ENCODE results near the gene CBLN3.

The CBLN3 gene

DNA sequence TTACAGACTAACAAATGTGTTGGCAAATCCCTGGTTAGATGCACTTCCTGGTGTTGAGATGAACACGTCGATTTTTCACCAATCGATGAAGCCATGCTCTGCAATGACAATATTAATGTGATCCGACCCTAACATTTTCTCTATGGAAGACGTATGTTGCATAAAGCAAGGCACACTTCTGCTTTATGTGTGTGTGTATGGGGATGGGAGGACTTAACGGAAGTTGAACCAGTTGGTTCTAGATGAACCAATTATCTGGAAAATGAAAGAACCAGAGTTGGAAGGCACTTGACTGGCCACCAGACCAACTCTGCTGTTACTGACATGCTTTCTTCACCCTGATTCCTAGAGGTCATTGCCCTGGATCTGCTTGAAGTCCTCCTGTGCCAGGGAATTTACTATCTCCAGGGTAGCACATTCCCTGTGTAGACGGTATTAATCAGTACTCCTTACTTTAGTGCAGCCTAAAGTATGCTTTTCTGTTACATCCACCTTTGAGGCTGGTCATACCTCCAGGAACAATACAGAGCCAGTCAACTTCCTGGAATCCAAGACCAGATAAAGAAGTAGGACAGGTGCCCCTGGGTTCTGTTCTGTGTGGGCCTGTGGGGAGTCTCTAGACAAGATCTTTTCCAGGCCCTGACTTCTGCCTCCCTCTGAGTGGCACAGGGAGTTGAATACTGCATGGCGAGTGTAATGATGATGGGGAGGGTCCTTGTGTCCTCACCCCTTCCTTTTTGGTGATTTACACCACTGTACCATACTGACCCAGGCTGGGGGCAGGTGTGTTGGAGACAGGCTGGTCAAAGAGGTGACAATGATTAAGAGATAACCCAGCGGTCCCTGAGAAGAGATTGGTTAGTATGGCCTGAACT, 9.0 kb upstream of the CBLN3 start:
- no peak for DNase-seq

DNA sequence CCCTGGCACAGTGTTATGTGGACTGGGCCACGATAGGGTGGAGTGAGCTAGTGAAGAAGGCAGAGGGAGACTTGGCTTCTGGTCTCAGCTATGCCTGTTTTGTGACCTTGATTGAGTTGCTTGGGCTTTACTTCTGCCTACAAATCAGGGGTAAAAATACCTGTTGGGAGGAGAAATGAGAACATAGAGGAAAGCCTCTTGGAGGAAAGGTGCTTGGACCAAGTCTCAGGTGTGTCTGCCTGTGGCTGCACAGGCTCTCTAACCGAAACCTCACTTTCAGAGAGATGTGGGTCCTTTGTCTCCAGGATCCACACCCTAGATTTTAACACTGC, 8.2 kb upstream of the CBLN3 start:
- no peak for DNase-seq

DNA sequence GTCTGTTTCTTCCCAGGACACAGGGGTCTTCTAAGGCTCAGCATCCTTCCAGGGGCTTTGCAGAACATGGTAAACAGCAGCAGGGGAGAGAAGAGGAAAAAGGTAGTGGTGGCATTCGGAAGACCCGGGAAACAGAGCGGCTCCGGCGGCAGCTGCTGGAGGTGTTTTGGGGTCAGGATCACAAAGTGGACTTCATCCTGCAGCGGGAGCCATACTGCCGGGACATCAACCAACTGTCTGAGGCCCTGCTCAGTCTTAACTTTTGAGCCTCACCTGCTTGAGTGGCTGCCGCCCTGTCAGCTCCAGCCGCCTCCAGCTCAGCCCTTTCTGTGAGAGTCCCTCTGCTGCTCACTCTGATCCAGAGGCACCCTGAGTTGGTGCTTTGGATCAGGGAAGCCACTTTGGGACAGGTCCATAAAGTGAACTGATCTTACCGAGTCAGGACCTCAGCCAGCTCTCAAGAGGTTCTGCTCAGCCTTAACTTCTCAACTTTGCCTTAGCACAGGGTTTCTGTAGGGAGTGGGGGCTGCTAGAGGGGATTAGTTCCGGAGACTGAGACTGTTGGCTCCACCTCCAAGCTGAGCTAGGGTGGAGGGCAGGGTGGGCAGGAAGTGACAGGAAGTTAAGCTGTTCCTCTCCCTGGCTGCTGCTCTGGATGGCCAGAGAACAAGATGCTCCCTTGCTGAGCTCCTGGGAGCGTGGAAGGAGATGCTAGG, 7.7 kb upstream of the CBLN3 start:
- no peak for DNase-seq

DNA sequence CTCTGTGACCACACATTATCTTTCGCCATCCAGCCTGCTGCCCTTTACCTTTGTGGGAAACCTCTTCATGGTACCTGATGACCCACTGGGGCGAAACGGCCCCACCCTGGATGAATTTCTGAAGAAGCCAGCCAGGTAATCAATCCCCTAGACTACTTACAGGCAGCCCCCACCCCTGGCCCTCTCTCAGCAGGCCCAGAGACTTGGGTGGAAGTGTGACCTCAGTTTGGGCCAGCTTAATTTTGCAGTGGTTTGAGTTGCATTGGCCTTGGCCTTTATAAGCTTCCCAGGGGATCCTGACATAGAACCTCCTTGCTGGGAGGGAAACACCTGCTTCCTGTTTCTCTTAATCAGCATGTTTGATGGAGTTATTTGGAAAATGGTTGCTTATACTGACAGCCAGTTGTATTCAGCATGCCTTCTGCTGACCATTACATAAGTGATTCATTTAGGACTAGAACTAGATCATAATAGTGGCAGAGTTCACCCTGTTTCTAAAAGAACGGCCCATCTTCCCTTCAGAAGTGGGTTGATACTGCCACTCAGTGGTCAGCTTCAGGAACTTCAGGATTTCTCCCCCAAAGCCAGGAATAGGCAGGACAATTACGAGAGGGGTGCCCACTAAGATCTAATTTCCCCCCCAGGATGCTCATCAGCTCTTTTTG, 7.0 kb upstream of the CBLN3 start:
- peak; percentile 82 for DNase-seq

- DNase-seq, result peak; percentile 31
Observed at GRCh38 chr14:24435998-24436354, 6.5 kb upstream of the CBLN3 start.

DNA sequence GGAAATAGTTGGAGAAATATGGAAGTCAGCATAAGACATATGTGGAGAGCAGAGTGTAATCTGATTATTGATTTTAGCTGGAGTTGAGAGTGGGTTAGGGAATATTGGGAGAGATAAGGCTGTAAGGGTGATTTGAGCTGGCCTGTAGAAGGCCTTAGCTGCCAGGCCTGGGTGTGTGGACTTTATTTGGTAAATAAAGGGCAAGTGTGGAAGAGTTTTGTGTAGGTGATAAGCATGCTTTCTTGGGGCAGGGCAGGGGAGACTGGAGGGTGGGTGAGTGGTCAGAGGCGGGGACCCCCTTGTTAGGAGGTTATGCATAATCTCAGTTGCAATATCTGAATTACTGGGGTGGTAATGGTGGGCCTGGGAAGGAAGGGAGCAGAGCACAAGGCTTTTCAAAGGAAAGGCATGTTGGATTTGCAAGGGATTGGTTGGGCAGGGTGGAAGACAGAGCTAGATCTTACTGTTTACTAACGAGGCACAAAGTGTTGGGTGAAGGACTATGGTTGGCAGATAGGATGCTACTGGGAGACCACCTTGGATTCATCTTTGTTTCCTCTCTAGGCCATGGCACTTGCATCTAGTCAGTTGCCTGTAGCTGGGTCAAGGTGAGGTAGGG, 5.8 kb upstream of the CBLN3 start:
- DNase-seq, result no peak

- DNase-seq, result no peak
Observed at GRCh38 chr14:24434676-24435075, 5.2 kb upstream of the CBLN3 start.

DNA sequence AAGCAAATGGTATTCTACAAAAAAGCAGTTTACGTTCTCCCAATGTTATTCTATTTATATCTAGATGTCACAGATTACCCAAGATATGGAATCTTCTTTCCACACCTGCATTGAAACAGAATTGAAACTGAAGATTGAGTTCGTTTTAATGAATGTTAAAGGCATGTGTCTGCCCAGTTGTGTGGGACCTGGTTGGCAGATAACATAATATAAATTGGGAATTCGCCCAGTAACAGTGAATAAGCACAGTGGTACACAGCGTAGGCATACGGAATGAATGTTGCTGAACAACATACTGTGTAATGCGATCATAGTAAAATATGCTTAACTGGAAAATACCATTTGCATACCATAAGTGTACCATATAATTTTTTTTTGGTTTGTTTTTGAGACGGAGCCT, 4.6 kb upstream of the CBLN3 start:
- DNase-seq, result no peak

DNA sequence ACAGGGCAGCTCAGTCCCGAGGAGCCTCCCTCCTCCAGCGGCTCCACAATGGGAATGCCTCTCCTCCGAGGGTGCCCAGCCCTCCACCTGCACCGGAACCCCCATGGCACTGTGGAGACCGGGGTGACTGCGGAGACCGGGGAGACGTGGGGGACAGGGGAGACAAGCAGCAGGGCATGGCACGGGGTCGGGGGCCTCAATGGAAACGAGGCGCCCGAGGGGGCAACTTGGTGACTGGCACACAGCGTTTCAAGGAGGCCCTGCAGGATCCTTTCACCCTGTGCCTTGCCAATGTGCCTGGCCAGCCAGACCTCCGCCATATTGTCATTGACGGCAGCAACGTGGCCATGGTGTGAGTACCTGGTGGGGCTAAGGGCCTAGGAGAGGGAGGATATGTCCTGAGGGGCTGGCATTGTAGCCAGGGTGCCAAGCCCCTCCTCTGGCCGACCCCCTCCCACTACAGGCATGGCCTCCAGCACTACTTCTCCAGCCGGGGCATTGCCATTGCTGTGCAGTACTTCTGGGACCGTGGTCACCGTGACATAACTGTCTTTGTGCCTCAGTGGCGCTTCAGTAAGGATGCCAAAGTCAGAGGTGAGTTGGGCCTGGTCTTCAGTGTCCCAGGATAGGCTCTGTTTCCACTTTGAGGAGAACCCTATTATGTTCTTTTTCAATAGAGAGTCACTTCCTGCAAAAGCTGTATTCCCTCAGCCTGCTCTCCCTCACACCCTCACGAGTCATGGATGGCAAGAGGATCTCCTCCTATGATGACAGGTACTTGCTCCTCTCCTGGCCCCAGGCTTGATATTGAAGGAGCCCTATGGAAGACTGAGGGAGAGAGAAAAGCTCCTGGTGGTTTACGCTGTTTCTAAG, 3.0 kb upstream of the CBLN3 start:
- no peak for DNase-seq

GRCh38 chr14:24431569-24432258, 2.2 kb upstream of the CBLN3 start:
- peak; percentile 94 for DNase-seq

- DNase-seq, result no peak
Observed at GRCh38 chr14:24430682-24431568, 1.5 kb upstream of the CBLN3 start.

DNA sequence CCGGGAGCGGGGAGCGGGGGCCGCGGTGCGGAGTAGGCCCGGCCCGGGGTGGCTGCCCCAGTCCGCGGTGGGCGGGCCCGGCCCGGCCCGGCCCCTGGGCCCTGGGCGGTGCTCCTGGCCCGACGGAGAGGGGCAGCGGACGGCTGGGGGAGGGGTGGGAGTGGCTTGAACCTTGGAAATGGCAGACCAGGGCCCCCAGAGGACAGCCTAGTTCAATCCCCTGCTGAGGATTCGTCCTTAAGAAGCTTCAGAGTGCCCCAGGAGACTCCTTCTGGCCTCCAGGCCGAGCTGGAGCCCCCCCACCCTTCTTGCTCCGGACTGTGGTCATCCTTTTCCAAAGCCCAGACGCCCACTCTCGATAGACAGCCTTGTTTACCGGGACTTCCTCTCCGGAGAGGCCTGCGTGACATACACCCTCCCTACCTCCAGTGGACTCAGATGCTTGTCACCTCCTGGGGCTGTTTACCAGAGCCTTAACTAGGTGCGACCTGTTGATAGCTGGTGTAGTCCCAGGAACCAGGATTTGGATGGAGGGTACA, 744 bp upstream of the CBLN3 start:
- peak; percentile 80 for DNase-seq

- DNase-seq, result no peak
Observed at GRCh38 chr14:24428628-24429394, 657 bp downstream of the CBLN3 start.

GRCh38 chr14:24427537-24428508, 1.6 kb downstream of the CBLN3 start:
- no peak for DNase-seq

DNA sequence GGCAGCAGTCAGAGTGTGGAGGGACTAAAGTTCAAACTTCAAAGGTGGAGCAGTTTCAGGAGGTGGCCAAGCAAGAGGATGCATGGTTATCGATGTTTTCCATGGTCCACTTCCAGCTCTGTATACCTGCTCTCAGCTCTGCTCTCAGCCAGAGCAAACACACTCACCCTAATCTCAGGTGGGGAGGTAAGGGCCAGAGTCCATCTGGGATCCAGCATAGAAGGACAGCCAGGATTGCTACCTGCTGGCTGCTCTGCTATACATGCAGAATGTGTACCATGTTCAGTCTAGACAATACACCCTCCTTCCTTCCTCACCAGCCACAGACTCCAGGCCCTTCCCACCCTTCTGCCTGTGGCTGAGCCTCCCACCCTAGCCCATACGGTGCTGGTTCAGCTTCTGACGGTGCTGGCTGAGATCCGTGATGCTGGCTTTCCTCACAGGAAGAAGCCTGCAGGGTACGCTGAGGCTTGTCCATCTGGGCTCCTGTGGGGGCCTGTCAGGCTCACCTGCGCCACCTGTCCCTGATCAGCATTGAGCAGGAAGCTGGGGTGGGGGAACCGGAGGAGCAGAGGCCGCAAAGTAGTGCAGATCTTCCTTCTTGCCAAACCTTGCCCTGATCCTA, 2.4 kb downstream of the CBLN3 start:
- peak; percentile 69 for DNase-seq

DNA sequence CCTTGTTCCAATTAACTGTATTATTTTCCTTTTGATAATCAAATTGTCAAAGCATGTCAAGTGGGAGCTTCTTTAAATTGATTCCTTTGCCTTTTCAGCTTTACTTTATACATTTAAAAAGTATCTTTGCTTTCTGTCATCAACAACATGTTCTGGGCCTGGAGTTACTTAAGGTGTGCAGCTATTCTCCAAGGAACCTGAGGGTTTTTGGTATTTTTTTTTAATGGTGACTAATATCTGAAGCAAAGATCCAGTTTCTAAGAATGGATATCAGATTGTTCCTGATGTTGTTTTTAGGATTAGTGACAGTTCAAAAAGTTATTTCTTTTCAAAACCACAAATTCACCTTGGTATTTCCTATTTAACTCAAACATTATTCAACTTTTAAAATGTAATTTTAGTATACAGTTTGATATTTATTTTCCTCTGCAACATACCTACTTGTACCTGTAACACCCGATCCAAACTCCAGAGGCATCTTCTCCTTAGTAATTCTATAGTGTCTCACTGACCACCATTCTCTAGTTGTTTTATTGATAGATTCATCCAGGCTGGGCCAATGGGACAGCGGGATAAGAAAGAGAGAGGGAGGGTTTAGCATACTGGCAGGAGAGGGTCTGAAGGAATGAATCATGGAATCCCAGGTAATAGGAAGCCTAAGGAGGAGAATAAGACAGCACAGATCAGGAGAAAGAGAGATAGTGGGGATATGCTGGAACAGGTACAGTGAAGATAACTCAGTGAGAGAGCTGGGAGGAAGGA, 3.1 kb downstream of the CBLN3 start:
- no peak for DNase-seq

DNA sequence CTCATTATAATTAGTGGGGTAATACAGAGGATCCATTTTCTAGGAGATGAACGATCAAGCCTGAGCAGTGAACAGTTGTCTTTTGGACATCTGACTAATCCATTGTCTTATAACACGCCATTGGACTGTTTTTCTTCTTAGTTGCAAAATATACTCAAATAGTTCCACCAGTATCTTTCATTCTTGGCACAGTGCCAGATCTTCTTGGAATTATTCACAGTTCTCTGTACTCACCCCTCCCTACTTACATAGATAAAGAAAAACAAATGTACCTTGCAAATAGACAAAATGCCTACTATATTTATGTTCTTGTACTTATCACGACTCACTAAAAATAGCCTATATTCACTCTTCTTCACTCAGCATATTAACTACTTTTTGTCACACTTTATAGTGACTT, 3.8 kb downstream of the CBLN3 start:
- DNase-seq, result peak; percentile 40

Measured in NCI-H69 (cell line).